ENCODE results near the gene CDIPT.
"Not testable (repeated sequence)": the region's sequence is repeated elsewhere in the genome, so short reads cannot be mapped to it uniquely, and the experiment has no call there.

Gene CDIPT

GRCh38 chr16:29858149-29858849, 4.7 kb downstream of the CDIPT start:
- no peak for DNase-seq (ENCODE audit: low read depth in 2 of 2)

GRCh38 chr16:29857133-29857760, 5.8 kb downstream of the CDIPT start:
- DNase-seq (ENCODE audit: low read depth in 2 of 2): no peak

GRCh38 chr16:29854520-29855100, 8.4 kb downstream of the CDIPT start:
- no peak for DNase-seq (ENCODE audit: low read depth in 2 of 2)

- no peak for DNase-seq (ENCODE audit: low read depth in 2 of 2)
Measured at GRCh38 chr16:29852654-29853053, 10.4 kb downstream of the CDIPT start.

- DNase-seq (ENCODE audit: low read depth in 2 of 2): no peak
Measured at GRCh38 chr16:29850998-29851397, 12.0 kb downstream of the CDIPT start.

DNA sequence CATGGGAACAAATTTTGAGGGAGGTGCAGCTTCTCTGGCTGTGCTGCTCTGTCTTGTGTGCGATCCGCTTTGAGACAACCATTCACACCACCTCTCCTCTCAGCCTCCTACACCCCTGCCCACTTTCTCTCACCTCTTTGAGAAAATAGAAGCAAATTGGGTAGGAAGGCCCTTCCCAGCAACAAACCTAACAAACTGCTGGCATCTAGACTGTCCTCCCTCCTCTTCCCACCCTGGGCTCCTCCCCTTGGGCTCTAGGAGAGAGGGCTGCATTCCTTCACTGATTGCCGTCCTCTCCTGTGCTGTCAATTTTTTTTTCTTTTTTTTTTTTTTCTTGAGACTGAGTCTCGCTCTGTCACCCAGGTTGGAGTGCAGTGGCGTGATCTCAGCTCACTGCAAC, 13.5 kb downstream of the CDIPT start:
- DNase-seq (ENCODE audit: low read depth in 2 of 2): no peak

DNA sequence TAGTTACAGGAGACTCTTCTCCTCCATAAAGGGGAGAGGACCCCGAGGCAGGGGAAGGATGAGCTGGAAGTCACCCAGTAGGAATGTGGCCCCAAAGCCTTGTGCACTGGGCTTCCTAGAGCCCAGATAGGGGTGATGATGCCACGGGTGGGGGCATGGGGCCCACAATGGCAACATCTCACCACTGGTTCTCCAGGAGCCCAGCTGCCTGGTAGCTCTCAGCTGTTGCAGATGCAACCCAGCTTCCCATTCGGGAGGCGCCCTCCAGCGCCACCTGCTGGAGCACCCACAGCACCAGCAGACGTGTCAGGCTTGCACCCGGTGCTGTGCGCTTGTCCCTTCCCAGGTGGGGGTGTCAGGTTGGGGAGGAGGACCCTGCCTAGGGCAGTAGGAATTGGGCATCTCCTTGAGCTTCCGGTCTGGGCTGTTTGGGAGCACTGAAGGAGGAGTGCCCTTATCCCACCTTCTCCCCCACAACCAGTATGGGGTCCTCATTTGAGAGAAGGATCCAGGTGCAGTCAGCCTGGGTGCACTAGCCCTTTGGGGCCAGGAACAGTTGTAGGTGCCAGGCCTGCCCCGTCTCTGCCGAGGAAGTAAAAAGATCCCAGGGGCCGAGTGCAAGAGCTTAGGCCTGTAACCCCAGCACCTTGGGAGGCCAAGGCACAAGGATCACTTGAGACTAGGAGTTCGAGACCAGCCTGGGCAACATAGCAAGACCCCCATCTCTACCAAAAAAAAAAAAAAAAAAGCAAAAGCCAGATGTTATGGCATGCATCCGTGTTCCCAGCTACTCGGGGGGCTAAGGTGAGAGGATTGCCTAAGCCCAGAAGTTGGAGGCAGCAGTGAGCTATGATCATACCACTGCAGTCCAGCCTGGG, 14.4 kb downstream of the CDIPT start:
- peak; percentile 61 to 70 for DNase-seq (ENCODE audit: low read depth in 2 of 2)

DNA sequence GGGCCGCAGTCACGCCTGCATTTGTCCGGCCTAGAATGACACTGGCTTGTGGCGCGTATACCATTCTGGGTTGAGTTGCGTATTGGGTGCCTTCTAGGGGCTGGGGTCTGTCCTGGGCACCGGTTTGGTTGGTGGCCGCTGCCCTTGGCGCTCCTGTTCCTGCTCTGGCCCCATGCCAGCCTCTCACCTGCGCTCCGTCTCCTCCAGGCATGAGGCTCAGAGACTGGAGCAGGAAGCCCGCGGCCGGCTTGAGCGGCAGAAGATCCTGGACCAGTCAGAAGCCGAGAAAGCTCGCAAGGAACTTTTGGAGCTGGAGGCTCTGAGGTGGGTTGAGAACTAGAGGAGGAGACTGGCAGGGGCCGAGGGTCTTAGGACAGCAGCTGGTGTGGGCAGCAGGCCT, 17.4 kb downstream of the CDIPT start:
- DNase-seq (ENCODE audit: low read depth in 2 of 2): no peak

- no peak for DNase-seq (ENCODE audit: low read depth in 2 of 2)
Measured at GRCh38 chr16:29844575-29845331, 18.3 kb downstream of the CDIPT start.

DNA sequence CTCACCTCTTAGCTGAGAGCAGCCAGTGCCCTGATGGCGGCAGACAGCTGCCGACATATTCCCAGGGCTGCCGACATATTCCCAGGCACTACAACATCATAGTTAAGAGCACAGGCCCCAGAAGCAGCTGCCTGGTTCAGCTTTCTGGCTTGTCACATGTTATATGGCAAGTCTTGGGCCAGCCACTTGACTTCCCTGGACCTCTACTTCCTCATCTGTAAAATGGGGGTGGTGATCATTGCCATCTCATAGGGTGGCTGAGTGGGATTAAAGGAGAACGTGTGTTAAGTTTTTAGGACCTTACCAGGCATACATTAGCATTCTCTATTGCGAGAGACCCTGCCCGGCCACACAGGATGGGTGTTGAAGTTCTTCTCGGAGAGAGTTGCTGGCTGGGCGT, 19.1 kb downstream of the CDIPT start:
- no peak for DNase-seq (ENCODE audit: low read depth in 2 of 2)

GRCh38 chr16:29842732-29843346, 20.2 kb downstream of the CDIPT start:
- DNase-seq (ENCODE audit: low read depth in 2 of 2): no peak

GRCh38 chr16:29841631-29842030, 21.4 kb downstream of the CDIPT start:
- DNase-seq (ENCODE audit: low read depth in 2 of 2): no peak

GRCh38 chr16:29840240-29840639, 22.8 kb downstream of the CDIPT start:
- DNase-seq (ENCODE audit: low read depth in 2 of 2): no peak

DNA sequence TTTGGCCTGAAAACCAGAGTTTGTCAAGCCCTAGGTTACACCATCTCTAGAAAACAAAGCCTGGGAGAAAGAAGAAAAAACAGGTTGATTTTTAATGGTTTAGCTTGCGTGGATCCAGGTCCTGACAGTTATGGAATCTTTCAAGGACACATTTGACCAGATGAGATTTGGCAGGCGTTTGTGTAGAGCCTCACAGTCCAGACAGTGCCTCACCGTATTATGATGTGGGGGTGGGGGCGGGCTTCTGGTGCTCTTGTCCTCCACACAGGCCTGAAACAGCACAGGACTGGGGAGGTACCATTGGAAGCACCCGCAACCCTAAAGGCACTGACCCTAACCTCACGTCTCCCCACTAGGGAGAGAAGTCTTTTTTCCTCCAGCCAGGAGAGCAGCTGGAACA, 23.2 kb downstream of the CDIPT start:
- DNase-seq (ENCODE audit: low read depth in 2 of 2): no peak

GRCh38 chr16:29837841-29838240, 25.2 kb downstream of the CDIPT start:
- no peak for DNase-seq (ENCODE audit: low read depth in 2 of 2)

DNA sequence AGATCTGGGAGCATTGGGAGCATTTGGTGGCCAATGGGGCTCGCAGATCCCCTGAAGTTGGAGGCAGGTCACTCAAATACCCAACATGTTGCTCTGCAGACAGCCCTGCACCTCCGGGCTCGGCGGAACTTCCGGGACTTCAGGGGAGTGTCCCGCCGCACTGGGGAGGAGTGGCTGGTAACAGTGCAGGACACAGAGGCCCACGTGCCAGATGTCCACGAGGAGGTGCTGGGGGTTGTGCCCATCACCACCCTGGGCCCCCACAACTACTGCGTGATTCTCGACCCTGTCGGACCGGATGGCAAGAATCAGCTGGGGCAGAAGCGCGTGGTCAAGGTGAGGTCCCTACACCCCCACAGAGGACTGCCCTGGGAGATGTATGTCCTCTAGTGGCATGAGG, 26.4 kb downstream of the CDIPT start:
- DNase-seq (ENCODE audit: low read depth in 2 of 2): no peak

DNA sequence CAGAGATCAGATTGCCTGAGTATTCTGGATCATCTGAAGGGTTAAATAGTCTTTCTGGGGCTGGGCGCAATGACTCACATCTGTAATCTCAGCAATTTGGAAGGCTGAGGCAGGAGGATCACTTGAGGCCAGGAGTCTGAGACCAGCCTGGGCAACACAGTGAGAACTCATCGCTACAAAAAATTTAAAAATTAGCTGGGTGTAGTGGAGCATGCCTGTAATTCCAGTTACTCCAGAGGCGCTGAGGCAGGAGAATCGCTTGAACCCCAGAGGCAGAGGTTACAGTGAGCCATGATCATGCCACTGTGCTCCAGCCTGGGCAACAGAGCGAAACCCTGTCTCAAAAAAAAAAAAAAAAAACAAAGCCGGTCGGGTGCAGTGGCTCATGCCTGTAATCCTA, 27.1 kb downstream of the CDIPT start:
- no peak for DNase-seq (ENCODE audit: low read depth in 2 of 2)

- DNase-seq (ENCODE audit: low read depth in 2 of 2): no peak
Measured at GRCh38 chr16:29834079-29834478, 28.9 kb downstream of the CDIPT start.

DNA sequence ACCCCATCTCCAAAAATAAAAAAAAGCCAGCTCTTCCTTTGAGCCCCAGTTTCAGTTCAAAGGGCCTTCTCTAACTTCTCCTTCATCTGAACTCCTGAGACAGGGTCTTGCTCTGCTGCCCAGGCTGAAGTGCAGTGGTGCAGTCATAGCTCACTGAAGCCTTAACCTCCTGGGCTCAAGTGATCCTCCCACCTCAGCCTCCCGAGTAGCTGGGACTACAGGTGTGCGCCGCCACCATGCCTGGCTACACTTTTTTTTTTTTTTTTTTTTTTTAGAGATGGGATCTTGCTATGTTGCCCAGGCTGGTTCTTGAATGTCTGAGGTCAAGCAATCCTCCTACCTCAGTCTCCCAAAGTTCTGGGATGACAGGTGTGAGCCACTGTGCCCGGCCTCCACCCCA, 29.8 kb downstream of the CDIPT start:
- DNase-seq (ENCODE audit: low read depth in 2 of 2): not testable (repeated sequence)

DNA sequence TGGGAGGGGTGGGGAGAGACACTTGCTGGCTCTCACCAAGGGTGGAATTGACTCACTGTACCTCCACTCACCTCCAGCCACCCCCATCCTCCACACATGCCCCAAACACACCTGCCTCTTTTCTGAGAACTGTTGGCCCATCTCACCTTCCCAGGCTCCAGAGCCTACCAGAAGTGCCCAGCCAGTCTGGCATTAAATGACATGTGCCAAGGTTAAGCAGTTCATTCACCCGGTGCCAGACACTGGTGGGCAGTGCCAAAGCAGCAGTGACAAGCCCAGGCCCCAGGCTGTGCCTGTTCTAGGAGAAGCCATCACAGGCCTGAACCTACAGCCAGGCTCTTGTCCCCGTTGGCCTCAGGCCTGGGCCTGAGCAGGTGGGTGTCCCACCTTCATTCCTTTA, 31.5 kb downstream of the CDIPT start:
- DNase-seq (ENCODE audit: low read depth in 2 of 2): no peak

- no peak for DNase-seq (ENCODE audit: low read depth in 2 of 2)
Measured at GRCh38 chr16:29830774-29831173, 32.3 kb downstream of the CDIPT start.

All from stimulated activated CD8-positive, alpha-beta memory T cell treated with anti-CD3 and anti-CD28 coated beads, Interleukin-7, amount 100 ng/mL, for 4 hours (primary cell).